Activated T-cell treated with anti-CD3 and anti-CD28 coated beads for 48 hours (primary cell): ENCODE results near the gene MEF2C.
"Not testable (repeated sequence)": the region's sequence is repeated elsewhere in the genome, so short reads cannot be mapped to it uniquely, and the experiment has no call there.

ENCODE experiments used
- DNase-seq: peaks from one replicate; pipeline ENCODE4 v3.0.0-alpha.2; 2020; ENCODE audit warnings: low read depth

The MEF2C gene

DNA sequence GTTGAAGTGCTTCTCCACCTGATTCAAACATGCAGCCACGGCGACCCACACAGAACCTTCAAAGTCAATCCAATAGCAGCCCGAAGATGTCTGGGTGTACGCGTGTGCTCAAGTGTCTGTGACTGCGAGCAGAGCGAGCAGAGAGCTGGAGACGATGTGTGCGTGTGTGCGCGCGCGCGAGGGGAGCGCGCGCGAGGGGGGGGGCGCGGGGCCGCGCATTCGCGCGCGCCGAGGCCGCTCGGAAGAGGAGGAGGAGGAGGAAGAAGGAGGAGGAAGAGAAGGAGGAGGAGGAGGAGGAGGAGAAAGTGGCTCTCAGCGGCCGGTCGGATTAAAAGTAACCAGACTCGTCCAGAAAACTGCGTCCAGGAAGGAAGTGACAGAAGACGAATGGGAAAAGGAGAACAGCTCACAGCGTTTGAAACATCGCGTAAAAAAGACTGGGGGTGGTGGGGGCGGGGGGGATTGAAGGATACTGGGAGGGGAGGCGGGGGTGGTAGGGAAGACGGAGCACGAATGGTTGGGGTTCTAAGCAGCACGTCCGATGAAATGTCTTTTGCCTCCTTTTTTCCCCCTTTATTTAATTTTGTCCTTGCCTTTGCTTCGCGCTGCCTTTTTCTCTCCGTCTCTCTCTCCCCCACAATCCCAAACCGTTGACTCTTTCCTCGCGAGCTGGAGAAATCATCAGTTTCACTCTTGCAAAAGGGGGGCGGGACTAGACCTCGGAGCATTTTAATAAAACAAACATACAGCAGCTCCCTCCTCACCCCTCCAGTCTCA is at the start of gene MEF2C:
Gene MEF2C (minus strand): TSS at position 126 of the 777 bp plus-strand sequence. CDS start 59,396 bp downstream, outside the sequence.
- no peak for DNase-seq

- DNase-seq, result no peak
Observed at GRCh38 chr5:88932541-88932940, 49.6 kb upstream of the MEF2C start.

GRCh38 chr5:88930335-88930734 is 47.4 kb upstream of the MEF2C start:
- DNase-seq, result no peak

DNA sequence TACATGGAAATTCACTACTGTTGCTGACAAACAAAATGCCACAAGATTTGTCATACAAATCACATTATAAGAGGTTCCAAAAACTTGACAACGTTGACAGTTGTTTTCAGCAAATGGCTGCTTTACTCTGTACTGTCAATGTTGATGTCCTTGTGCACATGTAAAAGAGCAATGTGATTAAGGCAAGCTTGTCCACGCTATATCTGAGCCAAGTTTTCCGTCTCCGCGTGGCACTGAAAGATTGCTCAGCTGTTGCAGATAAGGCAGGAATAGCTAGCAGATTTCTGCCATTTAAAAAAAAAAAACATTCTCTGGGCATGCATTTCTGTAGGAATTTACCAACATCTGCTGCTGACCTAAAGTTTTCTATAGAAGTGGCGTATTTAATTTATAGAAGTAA is 46.4 kb upstream of the MEF2C start:
- no peak for DNase-seq

GRCh38 chr5:88926774-88927173 is 43.8 kb upstream of the MEF2C start:
- no peak for DNase-seq

DNA sequence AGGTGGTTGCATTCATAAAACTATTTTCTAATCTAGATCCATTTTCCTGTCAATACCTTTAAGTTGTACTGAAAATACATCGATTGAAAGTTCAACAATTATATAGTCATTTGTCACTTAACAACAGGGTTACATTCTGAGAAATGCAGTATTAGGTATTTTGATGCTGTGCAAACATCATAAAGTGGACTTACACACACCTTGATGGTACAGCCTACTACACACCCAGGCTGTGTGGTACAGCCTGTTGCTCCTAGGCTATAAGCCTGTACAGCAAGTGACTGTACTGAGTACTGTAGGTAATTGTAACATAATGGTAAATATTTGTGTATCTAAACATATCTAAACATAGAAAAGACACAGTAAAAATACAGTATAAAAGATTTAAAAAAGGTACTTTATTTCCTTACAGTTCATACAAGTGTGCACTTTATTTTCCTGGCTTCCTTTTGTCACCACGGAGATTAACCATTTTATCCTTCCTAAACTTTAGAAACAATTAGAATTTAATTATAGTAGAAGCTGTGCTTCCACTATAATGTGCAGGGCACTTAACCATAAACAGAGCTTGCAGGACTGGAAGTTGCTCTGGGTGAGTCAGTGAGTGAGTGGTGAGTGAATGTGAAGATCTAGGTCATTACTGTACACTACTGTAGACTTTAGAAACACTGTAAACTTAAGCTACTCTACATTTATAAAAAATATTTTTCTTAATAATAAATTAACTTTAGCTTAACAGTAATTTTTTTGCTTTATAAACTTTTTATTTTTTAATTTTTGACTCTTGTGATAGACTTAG is 42.9 kb upstream of the MEF2C start:
- no peak for DNase-seq

DNA sequence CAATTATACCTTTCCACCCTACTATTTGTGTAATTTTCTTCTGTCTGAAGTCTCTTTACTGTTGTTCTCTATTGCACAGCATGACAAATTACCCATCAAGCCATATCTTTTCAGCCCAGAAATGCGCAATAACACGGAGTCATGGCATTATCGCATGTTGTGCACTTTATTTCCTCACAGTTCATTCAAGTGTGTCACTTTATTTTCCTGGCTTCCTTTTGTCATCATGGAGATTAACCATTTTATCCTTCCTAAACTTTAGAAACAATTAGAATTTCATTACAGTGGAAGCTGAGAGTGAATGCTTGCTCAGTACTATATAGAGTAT is 41.3 kb upstream of the MEF2C start:
- no peak for DNase-seq

DNA sequence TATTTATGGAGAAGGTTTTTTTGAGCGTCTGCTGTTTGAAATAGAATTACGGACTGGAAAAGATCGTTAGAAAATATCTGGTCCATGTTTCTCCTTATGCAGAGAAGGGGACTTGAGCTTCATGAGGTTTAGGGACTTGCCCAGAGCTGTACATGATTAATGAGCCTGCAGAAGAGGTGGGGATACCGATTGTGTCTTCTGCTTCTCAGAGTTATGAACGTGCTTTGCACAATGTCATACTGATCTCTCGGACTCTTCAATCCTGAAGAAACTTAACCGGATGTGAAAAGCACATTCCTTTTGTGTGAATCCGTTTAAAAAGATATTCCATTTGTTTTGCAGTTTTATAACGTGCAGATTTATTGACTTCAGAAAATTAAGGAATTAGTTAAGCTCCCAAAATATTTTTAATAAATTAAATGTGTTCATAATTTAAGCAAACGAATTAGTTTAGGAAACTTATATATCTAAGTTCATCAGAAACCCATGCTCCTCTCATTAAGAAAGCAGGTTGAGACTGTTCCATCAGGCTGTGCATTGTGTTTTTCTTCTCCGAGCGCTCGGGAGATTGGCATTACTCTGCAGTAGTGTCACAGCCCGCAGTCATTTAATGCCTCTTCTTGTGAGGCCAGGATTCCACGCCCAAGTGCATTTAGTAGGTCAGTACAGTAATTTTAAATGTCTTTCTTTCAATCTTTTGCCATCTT is 40.8 kb upstream of the MEF2C start:
- DNase-seq, result no peak

GRCh38 chr5:88912743-88913142 is 29.8 kb upstream of the MEF2C start:
- not testable (repeated sequence) for DNase-seq

DNA sequence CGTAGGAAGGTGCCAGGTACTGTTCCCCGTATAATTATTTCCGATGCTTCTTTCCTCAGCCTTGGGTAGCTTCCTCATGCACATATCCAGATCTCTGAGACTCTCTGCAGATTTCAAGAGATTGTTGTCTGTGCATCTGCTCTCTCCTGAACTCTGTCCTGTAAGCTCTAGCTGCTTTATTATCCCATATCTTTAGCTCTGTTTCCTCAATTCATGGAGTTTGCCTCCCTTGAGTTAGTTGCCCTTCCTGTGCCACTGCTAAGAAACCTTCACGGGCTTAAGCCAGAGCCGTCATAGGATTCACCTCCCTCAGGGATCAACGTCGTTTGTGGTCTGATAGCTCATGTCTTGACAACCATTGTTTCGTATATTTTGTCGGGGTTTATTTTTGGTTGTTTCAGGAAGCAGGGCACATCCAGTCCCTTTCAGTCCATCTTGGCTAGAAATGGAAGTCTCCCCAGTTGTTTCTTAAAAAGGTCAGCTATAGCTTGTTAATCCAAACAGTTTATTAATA is 28.1 kb upstream of the MEF2C start:
- not testable (repeated sequence) for DNase-seq

DNA sequence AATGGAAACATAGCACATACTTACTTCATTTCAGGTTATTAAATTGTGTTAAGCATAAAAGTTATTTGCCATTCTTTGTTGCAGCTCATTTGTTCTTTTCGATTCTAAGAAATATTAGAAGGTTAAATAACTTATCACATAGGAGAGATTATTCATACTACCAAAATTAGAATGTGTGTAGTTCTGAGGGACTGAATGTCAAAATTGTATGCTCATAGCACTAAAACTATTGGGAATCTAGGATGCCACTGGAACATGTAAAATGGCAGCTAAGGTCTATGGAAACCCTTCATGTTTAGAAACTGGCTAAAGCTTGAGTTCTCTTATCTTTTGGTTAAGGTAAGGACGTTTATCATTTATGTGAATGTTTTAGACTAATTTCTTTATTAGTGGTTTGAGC is 21.5 kb upstream of the MEF2C start:
- DNase-seq, result not testable (repeated sequence)

- DNase-seq, result not testable (repeated sequence)
Observed at GRCh38 chr5:88903966-88904365, 21.0 kb upstream of the MEF2C start.

DNA sequence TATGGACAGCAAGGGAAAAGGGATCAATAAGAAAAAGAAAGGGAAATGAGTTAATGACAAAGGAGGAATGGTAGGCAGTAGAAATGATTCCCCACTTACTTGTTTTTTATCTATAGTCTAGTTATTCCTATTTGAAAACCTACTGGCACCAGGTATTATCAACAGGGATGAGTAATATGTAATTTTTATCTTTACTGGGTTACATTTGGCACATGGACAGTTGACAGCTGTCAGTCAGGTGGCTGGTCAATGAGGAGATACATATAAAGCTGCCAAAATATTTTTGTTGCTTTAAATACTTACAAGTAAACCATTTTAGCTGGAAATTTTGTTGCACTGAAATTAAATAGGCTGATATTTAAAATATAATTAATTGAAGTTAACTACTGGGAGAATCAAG is 18.1 kb upstream of the MEF2C start:
- DNase-seq, result not testable (repeated sequence)

- DNase-seq, result no peak
Observed at GRCh38 chr5:88899096-88899737, 16.2 kb upstream of the MEF2C start.

DNA sequence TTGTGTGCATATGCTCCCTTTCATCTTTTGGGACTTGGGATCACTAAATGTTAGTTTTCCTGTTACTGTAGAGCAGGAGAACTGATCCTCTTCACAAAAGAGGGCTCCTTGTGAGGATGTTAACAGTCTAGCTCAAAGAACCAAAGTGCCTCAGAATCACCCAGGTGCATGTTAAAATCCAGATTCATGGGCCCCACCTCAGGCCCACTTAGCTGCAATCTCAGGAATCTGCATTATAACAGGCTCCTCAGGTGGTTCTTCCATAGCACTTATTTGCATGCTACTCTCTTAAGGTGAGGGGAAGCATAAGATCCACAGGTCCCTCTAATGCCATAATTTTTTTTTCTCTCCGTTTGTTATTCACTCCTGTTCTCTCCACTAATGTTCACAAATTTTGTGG is 14.8 kb upstream of the MEF2C start:
- no peak for DNase-seq

DNA sequence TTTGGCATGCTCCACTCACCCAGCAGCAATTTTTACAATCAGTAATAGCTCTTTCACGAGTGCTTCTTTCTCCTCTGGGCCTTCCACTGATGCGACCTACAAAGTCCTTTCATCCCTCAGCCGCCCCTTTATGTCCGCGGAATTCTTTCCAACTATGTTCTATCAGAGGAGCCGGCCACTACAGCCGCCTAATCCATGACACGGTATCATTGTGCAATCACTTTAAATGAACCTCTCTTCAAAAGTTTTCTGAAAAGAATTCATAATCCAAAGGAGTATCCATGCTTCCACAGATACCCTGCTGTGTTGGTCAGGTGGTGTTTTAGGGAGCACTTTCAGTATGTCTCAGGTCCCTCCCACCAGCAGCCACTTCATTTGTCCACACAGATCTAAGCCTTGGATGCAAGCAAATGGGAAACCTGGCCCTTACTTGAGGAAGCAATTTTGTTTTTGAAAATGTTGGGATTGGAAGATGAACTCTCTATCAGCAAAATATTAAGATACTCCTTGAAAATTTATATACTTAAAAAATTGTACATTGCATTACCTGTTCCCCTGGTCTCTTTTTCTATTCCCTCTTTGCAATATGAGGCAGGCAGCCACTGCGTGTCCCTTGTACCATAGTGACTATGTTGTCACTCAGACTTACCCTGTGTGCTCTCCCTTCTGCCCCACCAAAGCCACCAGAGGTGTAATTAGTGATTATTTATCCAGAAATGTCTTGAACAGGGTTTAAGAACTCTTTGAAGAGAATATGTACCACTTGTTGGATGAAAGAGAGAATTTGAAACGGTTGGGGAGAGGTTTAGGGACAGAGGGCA is 12.9 kb upstream of the MEF2C start:
- no peak for DNase-seq

- no peak for DNase-seq
Observed at GRCh38 chr5:88892669-88893068, 9.7 kb upstream of the MEF2C start.

GRCh38 chr5:88890070-88890781 is 7.2 kb upstream of the MEF2C start:
- no peak for DNase-seq

GRCh38 chr5:88889189-88890069 is 6.4 kb upstream of the MEF2C start:
- no peak for DNase-seq

- DNase-seq, result no peak
Observed at GRCh38 chr5:88888848-88889188, 5.8 kb upstream of the MEF2C start.
